HepG2 (cell line): ENCODE data around the gene TSKU. TPM values are rescaled to one million over a fixed set of nuclear protein-coding genes. Genes with fewer than 3 reads are reported as not detected.

Experiments used
- CREB1 ChIP-seq, 2 experiments: fragments of 450-650 bp in 1 of 2; IDR thresholded peaks; 2 replicates each; pipeline ENCODE4 v1.6.1; 2016 to 2017; ENCODE audit warnings: control low read depth in 1 of 2, mild to moderate bottlenecking in 1 of 2, missing compliant biosample characterization in 1 of 2, missing genetic modification characterization in 1 of 2
- GFI1 ChIP-seq: sonication (generic); formaldehyde crosslinking; IDR thresholded peaks from 2 replicates; pipeline ENCODE4 v1.5.0; 2020; ENCODE audit warnings: missing genetic modification reagents, mild to moderate bottlenecking, borderline replicate concordance
- HDAC2 ChIP-seq: sonication (generic); formaldehyde crosslinking; IDR thresholded peaks from 2 replicates; pipeline ENCODE4 v1.4.0; 2020; ENCODE audit warnings: missing genetic modification reagents
- NFRKB ChIP-seq: fragments of 450-650 bp; IDR thresholded peaks from 2 replicates; pipeline ENCODE4 v1.6.1; 2017
- SIX4 ChIP-seq: sonication (generic); formaldehyde crosslinking; IDR thresholded peaks from 2 replicates; pipeline ENCODE4 v1.4.0; 2020; ENCODE audit warnings: missing genetic modification reagents
- SNAI1 ChIP-seq: sonication (generic); formaldehyde crosslinking; IDR thresholded peaks from 2 replicates; pipeline ENCODE4 v1.5.0; 2020; ENCODE audit warnings: mild to moderate bottlenecking, missing genetic modification reagents, borderline replicate concordance
- SRSF9 ChIP-seq: fragments of 200-400 bp; formaldehyde crosslinking; IDR thresholded peaks from 2 replicates; pipeline ENCODE4 v1.6.1; 2018; ENCODE audit warnings: borderline replicate concordance, mild to moderate bottlenecking, low read depth, low read length; ENCODE audit not compliant: insufficient read depth, poor library complexity, severe bottlenecking
- STAG1 ChIP-seq: sonication (generic); formaldehyde crosslinking; IDR thresholded peaks from 2 replicates; pipeline ENCODE4 v1.4.0; 2020; ENCODE audit warnings: missing genetic modification reagents
- SYNCRIP ChIP-seq: fragments of 200-400 bp; formaldehyde crosslinking; IDR thresholded peaks from 2 replicates; pipeline ENCODE4 v1.6.1; 2018; ENCODE audit warnings: mild to moderate bottlenecking, low read depth, low read length; ENCODE audit not compliant: insufficient read depth
- ZNF136 ChIP-seq: sonication (generic); formaldehyde crosslinking; IDR thresholded peaks from 2 replicates; pipeline ENCODE4 v1.8.1; 2022; ENCODE audit warnings: low read depth, mild to moderate bottlenecking, moderate library complexity, missing genetic modification reagents
- ZNF180 ChIP-seq: sonication (generic); formaldehyde crosslinking; IDR thresholded peaks from 2 replicates; pipeline ENCODE4 v1.4.0; 2020; ENCODE audit warnings: low read depth, missing genetic modification reagents, borderline replicate concordance
- ZNF562 ChIP-seq: sonication (generic); formaldehyde crosslinking; IDR thresholded peaks from 2 replicates; pipeline ENCODE4 v1.8.0; 2022; ENCODE audit warnings: missing genetic modification reagents, borderline replicate concordance
- ZNF670 ChIP-seq: sonication (generic); formaldehyde crosslinking; IDR thresholded peaks from 2 replicates; pipeline ENCODE4 v1.8.0; 2022; ENCODE audit warnings: mild to moderate bottlenecking, missing genetic modification reagents, borderline replicate concordance
- ZNF749 ChIP-seq: sonication (generic); formaldehyde crosslinking; IDR thresholded peaks from 2 replicates; pipeline ENCODE4 v1.8.0; 2022; ENCODE audit warnings: mild to moderate bottlenecking, missing genetic modification reagents, moderate library complexity, borderline replicate concordance
- ZSCAN20 ChIP-seq: sonication (generic); formaldehyde crosslinking; IDR thresholded peaks from 2 replicates; pipeline ENCODE4 v1.4.0; 2020; ENCODE audit warnings: missing genetic modification reagents, mild to moderate bottlenecking, borderline replicate concordance
- polyA plus RNA-seq, 8 experiments: library from polyadenylated mRNA; depleted of rRNA in 3 of 8; stranded (reverse) in 7 of 8; unstranded in 1 of 8; fragments of >200 nt; fragmentation: Illumina TruSeq in 4 of 8; extraction: Trizol in 4 of 8; gene quantifications; 2 replicates each; pipeline versions ENCODE4 v1.2.1 to v1.2.3, GENCODE V29; 2011 to 2016; ENCODE audit warnings: low read depth in 4 of 8, missing spikeins in 1 of 8, mixed read lengths in 1 of 8; ENCODE audit not compliant: insufficient read depth in 1 of 8
- total RNA-seq, 5 experiments: library from RNA; depleted of rRNA; stranded (reverse); fragments of >200 nt; fragmentation: Illumina TruSeq; extraction: Trizol; gene quantifications; 2 replicates each; pipeline ENCODE4 v1.2.3, GENCODE V29; 2016; ENCODE audit warnings: low read depth in 1 of 5
- TF ChIP-seq, protein P1 (sequence below): sonication (generic); formaldehyde crosslinking; IDR thresholded peaks from 2 replicates; pipeline ENCODE4 v1.8.1; 2022; ENCODE audit warnings: low read depth, mild to moderate bottlenecking, missing genetic modification reagents
- TF ChIP-seq, protein P2 (sequence below): sonication (generic); formaldehyde crosslinking; IDR thresholded peaks from 2 replicates; pipeline ENCODE4 v1.4.0; 2020; ENCODE audit warnings: missing genetic modification reagents
- TF ChIP-seq, protein P3 (sequence below): sonication (generic); formaldehyde crosslinking; IDR thresholded peaks from 2 replicates; pipeline ENCODE4 v1.4.0; 2020; ENCODE audit warnings: missing genetic modification reagents
- TF ChIP-seq, protein P4 (sequence below): sonication (generic); formaldehyde crosslinking; IDR thresholded peaks from 2 replicates; pipeline ENCODE4 v1.9.0; 2022; ENCODE audit warnings: low read depth, missing genetic modification reagents

The TSKU gene
- total and polyA plus RNA-seq, 2 of the 13 experiments (the other 11 are each of a cell fraction or from before 2014, with no cell fraction given): 20.3 to 21.4 TPM

DNA sequence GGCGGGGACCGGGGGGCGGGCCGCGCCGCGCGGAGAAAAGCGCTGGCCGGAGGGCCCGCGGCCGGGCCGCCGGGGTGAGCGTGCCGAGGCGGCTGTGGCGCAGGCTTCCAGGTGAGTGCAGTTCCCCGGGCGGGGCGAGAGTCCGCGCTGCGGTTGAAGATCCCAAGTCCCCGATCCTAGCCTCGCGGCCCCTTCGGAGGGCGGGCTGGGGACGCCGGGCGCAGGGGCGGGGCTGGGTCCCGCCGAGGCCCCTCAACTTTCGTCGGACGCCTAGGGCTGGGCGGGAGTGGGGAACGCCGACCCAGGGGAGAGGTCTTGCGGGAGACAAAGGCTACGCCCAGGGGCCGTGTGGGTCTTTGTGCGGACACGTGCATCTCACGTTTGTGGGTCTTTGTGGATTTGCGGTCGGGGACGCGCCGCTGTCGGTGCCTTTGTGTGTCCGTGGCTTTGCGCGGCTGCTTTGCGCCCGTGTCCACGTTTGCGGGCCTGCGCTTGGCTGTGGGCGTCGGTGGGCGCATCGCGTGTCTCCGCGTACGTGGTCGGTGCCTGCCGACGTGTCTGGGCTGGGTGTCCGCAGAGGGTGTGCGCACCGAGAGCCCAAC lies at the start of gene TSKU (continued):
- TF ChIP-seq, protein P1, sequence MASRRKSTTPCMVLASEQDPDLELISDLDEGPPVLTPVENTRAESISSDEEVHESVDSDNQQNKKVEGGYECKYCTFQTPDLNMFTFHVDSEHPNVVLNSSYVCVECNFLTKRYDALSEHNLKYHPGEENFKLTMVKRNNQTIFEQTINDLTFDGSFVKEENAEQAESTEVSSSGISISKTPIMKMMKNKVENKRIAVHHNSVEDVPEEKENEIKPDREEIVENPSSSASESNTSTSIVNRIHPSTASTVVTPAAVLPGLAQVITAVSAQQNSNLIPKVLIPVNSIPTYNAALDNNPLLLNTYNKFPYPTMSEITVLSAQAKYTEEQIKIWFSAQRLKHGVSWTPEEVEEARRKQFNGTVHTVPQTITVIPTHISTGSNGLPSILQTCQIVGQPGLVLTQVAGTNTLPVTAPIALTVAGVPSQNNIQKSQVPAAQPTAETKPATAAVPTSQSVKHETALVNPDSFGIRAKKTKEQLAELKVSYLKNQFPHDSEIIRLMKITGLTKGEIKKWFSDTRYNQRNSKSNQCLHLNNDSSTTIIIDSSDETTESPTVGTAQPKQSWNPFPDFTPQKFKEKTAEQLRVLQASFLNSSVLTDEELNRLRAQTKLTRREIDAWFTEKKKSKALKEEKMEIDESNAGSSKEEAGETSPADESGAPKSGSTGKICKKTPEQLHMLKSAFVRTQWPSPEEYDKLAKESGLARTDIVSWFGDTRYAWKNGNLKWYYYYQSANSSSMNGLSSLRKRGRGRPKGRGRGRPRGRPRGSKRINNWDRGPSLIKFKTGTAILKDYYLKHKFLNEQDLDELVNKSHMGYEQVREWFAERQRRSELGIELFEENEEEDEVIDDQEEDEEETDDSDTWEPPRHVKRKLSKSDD: no peak
- TF ChIP-seq, protein P2, sequence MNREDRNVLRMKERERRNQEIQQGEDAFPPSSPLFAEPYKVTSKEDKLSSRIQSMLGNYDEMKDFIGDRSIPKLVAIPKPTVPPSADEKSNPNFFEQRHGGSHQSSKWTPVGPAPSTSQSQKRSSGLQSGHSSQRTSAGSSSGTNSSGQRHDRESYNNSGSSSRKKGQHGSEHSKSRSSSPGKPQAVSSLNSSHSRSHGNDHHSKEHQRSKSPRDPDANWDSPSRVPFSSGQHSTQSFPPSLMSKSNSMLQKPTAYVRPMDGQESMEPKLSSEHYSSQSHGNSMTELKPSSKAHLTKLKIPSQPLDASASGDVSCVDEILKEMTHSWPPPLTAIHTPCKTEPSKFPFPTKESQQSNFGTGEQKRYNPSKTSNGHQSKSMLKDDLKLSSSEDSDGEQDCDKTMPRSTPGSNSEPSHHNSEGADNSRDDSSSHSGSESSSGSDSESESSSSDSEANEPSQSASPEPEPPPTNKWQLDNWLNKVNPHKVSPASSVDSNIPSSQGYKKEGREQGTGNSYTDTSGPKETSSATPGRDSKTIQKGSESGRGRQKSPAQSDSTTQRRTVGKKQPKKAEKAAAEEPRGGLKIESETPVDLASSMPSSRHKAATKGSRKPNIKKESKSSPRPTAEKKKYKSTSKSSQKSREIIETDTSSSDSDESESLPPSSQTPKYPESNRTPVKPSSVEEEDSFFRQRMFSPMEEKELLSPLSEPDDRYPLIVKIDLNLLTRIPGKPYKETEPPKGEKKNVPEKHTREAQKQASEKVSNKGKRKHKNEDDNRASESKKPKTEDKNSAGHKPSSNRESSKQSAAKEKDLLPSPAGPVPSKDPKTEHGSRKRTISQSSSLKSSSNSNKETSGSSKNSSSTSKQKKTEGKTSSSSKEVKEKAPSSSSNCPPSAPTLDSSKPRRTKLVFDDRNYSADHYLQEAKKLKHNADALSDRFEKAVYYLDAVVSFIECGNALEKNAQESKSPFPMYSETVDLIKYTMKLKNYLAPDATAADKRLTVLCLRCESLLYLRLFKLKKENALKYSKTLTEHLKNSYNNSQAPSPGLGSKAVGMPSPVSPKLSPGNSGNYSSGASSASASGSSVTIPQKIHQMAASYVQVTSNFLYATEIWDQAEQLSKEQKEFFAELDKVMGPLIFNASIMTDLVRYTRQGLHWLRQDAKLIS (CRISPR knock-in tag): 0 out of 2 replicates have a peak, but pooled peaks have one; percentile 18
- TF ChIP-seq ZNF749 (CRISPR knock-in tag): no peak; the same call in 1 of the 2 replicates
- 0 out of 2 replicates have a peak, but pooled peaks have one; percentile 36 for TF ChIP-seq ZSCAN20 (CRISPR knock-in tag)
- no peak; the same call in 1 of the 2 replicates for TF ChIP-seq ZNF136
- TF ChIP-seq ZNF562: no peak
- TF ChIP-seq STAG1 (CRISPR knock-in tag): no peak
- no peak for TF ChIP-seq SIX4 (CRISPR knock-in tag)
- TF ChIP-seq NFRKB: no peak
- TF ChIP-seq ZNF670: no peak; the same call in 1 of the 2 replicates
- TF ChIP-seq, protein P3, sequence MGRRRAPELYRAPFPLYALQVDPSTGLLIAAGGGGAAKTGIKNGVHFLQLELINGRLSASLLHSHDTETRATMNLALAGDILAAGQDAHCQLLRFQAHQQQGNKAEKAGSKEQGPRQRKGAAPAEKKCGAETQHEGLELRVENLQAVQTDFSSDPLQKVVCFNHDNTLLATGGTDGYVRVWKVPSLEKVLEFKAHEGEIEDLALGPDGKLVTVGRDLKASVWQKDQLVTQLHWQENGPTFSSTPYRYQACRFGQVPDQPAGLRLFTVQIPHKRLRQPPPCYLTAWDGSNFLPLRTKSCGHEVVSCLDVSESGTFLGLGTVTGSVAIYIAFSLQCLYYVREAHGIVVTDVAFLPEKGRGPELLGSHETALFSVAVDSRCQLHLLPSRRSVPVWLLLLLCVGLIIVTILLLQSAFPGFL (CRISPR knock-in tag): 0 out of 2 replicates have a peak, but pooled peaks have one; percentile 68
- no peak for TF ChIP-seq SRSF9
- TF ChIP-seq, protein P4, sequence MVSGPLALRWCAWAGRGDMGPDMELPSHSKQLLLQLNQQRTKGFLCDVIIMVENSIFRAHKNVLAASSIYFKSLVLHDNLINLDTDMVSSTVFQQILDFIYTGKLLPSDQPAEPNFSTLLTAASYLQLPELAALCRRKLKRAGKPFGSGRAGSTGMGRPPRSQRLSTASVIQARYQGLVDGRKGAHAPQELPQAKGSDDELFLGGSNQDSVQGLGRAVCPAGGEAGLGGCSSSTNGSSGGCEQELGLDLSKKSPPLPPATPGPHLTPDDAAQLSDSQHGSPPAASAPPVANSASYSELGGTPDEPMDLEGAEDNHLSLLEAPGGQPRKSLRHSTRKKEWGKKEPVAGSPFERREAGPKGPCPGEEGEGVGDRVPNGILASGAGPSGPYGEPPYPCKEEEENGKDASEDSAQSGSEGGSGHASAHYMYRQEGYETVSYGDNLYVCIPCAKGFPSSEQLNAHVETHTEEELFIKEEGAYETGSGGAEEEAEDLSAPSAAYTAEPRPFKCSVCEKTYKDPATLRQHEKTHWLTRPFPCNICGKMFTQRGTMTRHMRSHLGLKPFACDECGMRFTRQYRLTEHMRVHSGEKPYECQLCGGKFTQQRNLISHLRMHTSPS: no peak; the same call in 1 of the 2 replicates
- no peak for TF ChIP-seq SYNCRIP
- TF ChIP-seq CREB1 (IDR thresholded peaks at IDR 0.05): no peak
- TF ChIP-seq CREB1 (CRISPR knock-in tag; IDR thresholded peaks at IDR 0.05): no peak
- TF ChIP-seq GFI1 (CRISPR knock-in tag): no peak
- TF ChIP-seq HDAC2 (CRISPR knock-in tag): no peak
- TF ChIP-seq SNAI1 (CRISPR knock-in tag): no peak; the same call in 1 of the 2 replicates
- TF ChIP-seq ZNF180 (CRISPR knock-in tag): no peak
